GM21717 (cell line): ENCODE data around the gene ATP2B3.

Experiments used
- ATAC-seq: cut with Tn5 transposase; IDR thresholded peaks from one replicate; pipeline ENCODE4 v1.9.1; 2021; ENCODE audit warnings: mild to moderate bottlenecking, moderate library complexity; ENCODE audit not compliant: unreplicated experiment

ATP2B3 gene

DNA sequence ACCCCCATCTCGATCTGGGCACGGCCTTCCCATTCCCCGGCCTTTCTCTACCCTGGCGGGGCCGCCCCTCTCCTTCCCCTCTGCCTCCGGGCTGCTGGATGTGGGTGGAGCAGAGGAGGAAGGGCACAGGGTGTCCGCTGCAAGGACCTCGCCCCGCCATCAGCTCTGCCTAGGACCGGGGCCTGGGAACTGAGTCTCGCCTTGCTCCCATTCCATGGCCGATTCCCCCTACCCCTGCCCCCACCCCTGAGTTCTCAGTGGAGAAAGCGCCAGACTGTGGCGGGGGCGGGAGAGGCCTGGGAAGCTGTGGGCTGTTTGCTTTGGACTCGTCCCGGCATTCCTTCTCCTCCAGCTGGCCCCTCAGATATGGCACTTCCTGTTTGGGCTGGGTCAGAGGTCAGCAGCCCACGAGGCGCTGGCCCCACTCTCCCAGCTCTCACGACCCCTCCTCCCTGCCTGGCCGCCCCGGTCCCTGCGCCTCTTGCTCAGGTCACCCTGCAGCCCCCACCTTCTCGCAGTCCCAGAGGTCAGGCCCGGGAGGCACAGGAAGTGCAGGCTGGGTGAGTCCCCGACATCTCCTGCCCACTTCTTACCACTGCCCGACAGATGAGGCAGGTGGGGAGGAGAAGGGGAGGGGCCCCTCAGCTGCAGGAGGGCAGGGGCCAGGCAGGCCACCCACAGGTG lies 29.1 kb upstream of the ATP2B3 start:
- ATAC-seq = no peak

DNA sequence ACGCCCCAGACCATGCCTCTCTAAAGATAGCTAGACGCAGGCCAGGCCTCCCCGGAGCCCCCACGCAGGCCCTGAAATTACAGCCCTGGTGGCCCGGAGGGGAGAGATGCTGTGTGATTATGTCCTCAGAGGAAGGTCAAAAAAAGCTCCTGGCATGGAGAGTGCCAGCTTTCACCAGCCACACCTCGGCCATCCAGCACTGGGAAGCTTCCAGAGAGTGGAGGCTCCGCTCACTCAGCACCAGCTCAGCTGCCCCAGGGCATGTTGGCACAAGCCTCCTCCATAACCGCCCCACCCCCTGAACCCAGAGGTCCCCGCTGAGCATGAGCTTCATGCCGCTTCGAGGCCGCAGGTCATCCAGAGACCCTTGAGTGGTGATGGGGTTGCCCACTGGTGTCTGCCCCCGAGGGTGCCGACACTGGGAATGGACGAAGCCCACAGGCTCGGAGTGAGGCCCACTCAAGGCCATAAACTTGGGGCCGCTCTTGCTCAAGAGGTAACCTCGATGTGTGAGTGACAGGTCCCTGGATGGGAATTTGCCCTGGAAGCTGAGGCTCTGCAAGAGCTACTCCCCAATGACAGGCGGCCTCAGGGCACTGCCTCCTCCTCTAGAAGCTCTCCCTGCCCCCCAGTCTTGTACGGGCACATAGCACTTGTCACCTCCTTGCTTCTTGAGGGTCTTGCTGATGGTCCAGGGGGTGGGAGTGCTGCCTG lies 27.1 kb upstream of the ATP2B3 start:
- ATAC-seq = no peak

DNA sequence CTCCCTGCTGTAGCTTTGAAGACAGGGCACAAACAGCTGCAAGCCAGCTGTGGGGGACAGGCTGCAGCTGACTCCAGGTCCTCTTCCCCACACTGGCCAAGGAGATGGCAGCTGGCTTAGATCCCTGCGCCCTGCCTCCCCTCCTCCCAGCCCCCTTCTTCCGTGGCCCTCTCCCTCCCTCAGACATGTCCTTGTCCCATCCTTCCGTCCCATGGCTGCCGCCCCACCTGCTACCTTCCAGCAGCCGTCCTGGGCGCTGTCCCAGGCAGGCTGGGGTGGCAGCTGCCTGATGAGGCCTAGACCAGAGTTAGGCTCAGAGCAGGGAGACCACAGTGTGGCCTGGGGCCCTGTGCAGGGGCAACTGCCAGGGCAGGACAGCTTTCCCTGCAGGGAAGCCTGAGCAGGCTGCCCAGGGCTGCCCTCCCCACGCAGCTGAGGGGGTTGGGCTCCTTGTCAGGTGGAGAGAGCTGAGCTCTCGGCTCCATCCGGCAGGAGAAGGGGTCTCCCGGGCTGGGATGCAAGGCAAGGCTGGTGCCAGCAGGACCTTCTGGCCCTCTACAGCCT lies 26.0 kb upstream of the ATP2B3 start:
- no peak for ATAC-seq

DNA sequence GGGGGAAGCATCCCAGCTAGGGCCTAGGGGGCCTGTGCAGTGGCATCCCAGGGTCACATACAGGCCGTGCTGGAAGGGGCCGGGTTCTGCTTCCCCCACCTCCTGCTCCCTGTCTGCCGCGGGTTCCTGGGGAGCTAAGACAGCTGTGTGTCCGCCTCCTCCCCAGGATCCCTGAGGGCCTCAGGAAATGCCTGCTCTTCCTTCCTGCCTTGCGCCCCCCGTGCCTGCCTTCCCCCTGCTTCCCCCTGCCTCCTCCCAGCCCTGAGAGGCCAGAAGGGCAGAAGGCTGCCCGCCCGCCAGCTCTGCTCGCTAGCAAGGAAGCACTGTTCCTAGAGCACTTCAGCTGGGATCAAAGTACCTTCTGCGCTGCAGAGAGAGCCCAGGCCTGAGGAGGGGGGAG lies 25.5 kb upstream of the ATP2B3 start:
- ATAC-seq = no peak

DNA sequence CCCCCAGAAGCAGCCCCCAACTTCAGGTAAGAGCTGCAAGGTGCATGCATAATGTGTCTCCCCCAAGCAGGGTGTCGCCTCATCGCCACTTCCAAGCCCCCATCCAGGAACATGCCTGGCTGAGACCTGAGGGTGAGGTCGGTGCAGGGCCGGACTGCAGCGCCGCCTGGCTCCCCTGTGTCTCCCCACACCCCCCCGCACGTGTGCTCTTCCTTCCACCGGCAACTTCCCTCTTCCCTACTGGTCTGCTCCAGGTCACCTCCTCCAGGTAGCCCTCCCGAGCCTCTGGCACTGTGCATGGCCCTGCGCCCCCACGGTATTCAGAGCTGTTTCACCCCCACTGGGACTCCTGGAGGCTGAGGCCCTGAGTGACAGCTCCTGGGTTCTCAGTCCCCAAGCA lies 24.9 kb upstream of the ATP2B3 start:
- ATAC-seq = no peak

DNA sequence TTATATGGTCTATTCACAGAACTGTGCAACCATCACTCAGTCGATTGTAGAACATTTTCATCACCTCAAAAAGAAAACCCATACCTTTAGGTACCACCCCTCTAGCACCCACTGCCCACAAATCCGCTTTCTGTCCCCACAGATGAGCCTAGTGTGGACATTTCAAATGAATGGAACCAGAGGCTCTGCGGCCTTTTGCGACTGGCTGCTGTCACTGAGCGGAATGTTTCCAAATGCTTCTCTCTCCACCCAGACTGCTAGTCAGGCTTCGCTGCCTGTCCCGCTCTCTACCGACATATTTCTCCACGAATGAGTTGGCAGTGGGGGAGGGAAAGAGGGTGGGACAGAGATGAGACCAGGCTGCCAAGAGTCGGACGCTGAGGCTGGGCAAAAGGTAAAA lies 24.4 kb upstream of the ATP2B3 start:
- ATAC-seq = no peak

DNA sequence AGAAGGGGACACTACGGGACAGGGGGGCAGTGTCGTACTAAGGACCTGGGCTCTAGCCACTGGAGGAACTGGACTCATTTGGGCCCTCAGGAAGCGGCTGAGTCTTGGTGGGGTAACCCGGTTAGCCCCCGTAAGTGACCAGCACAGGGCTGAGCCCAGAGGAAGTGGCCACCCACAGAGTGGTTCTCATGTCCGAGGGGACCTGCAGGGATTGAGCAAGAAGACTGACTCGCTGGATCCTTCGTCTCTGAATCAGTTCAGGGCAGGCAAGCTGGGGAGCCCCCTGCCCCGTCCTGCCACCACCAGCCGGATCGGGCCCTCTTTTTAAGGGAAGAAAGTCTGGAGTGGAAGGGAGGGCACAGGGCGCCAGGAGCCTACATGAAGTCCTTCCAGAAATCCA lies 23.4 kb upstream of the ATP2B3 start:
- ATAC-seq = no peak

DNA sequence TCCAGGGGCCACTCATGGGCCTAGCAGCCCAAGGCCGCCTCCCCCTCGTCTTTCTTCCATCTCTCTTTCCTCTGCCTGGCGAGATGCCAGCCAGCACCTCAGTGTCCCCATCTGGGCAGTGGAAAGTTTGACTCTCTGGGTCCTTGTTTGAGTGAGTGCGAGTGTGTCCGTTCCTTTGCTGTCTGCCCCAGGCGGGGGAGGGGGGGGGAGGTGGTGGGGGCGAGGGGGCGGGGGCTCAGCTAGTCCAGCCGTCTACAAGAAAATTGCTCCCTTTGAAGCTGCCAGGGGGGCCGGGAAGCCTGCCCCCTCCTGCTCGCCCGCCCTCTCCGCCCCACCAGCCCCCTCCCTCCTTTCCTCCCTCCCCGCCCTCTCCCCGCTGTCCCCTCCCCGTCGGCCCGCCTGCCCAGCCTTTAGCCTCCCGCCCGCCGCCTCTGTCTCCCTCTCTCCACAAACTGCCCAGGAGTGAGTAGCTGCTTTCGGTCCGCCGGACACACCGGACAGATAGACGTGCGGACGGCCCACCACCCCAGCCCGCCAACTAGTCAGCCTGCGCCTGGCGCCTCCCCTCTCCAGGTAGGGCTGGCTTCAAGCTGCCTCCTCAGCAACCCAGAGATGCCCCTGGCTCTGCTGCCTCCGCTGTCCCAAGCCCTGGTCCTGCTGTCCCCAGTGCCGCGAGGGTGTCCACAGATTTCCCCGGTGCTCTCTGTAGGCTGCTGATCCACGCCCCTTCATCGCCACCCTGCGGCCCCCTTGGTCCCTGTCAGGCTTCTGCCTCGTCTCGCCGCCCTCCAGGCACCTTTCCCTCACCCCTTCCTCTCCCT lies 22.7 kb upstream of the ATP2B3 start, which contains the start of gene BGN:
BGN (plus strand) TSS at position 440 of the 821 bp plus-strand sequence. CDS start 9,652 bp downstream, outside the sequence.
- ATAC-seq = no peak

DNA sequence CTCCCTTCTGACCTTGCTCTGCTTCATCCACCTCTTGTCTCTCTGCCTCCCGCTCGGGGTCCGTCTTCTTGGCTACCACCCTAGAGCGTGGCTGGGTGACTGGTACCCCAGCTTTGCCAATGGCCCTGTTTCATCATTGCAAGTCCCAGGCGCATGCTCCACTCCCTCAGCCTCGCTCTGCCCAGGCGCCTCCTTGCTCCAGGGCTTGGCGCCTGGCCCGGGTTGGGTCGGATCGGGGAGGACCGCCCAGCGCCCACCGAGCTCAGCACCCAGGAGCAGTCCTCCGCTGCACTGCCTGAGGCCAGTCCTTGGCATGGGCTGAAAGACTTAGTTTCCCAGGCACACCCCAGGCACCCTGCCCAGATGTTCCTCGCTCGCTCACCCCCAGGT lies 22.1 kb upstream of the ATP2B3 start:
- ATAC-seq = no peak

DNA sequence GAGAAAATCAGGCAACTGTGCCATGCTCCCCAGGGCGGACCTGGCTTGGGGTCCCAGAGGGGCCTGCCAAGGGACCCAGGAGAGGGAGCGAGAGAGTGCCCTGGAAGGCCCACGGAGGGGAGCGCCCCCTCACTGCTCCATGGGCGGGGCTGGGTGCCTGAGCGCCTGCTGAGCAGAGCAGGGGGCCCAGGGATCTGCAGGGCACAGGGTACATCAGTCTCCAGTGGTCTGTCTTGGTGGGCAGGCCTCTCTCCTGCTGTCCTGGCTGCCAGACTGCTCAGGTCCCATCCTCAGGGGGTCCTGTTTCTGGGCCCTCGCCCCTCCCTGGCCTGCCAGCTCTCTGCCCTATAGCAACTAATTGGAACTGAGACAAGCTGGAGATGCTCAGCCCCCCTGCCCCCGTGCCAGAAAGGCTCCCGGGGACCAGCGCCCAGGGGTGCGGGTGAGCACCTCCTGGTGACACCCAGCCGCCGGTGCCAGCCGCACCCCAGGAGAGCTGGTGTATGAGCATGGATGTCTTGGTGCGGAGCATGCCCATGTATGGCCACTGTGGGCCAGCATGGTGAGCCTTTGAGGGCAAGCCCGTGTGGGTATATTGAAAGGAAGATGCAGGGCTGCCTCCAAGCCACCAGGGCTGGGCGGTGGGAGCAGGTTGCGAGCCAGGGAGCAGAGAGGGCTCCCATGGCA lies 21.4 kb upstream of the ATP2B3 start:
- no peak for ATAC-seq

DNA sequence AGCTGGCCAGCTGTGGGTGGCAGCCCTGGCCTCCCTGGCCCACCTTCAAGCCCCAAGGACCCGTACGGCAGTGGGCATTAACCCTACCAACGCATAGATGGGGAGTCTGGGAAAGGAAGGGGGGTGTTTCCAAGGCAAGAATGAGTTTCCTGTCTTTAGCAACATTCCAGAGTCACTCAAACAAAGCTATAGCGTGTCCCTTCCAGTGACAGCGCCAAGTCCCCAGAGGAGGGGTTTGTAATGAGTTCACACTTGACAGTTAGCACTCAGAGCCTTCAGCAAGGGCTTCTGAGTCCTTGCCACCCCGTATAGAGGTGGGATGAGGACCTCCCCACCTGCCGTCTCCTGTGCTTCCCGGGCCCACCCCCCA lies 20.9 kb upstream of the ATP2B3 start:
- ATAC-seq = no peak

DNA sequence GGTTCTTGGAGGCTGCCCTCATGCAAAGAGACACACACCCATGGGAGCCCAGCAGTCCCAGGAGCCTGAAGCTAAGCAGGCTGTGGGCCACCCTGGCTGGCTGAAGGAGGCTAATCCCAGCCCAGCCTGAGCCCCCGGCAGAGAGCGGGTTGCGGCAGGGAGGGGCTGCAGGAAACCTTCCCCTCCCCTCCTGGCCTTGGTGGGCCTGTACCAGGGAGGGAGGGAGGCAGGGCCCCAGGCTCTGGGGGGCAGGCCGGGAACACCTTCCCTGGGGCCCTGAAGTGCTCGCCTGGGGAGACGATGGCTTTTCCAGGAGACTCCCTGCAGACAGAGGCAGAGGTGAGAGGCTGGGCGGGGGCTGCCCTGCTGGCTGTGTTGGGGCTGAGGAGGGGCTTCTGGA lies 19.0 kb upstream of the ATP2B3 start:
- no peak for ATAC-seq

DNA sequence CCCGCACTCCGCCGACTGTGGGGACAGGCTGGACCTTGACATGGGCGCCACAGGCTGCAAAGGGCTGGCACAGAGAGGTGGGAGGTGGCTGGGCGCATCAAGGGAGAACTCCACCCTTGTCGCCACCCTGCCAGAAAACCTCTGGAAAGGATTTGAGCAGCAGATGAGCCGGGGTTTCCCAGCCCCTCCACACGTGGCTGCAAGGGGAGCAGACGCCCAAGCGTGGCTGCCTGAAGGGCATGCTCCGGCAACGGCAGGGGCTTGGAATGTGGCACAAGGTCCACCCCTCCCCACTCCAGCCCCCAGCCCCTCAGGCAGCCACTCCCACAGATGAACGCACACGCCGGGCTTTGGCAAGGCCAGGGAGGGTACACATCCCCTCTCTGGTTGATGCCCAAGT lies 18.1 kb upstream of the ATP2B3 start:
- ATAC-seq = no peak

DNA sequence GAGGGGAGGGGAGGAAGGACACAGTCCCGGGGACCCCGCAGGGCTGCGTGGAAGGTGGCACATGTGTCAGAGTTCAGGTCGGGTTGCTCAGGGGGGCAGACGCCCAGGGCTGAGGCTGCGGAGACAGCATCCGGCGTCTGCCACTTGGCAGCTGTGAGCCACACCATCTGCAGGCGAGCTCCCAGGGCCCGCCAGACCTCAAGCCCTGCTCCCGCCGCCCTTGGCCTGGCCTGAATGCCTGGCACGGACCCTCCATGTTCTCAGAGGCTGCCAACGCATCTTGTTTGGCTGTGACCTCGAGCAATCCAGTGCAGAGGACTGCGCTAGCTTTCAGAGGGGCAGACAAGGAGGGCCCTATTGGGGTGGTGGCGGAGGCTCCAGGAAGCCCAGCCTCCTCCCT lies 17.6 kb upstream of the ATP2B3 start:
- no peak for ATAC-seq

DNA sequence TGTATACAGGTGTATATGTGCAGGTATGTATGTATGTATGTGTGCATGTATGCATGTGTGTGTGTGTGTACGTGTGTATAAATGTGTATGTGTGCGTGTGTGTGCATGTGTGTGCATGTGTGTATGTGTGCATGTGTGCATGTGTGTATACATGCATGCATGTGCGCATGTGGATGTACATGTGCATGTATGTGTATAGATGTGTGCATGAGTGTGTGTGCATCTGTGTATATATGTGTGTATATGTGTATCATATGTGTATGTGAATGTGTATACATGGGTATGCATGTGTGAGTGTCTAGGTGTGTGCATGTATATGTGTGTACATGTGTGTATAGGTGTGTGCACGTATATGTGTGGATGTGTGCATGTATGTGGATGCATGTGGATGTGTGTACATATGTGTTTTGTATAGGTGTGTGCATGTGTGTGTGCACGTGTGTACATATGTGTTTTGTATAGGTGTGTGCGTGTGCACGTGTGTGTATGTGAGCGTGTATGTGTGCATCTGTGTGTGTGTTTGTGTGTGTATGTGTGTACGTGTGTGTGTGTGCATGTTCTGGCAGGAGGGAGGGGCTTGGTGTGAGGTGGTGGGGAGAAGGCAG lies 16.7 kb upstream of the ATP2B3 start:
- ATAC-seq = no peak

DNA sequence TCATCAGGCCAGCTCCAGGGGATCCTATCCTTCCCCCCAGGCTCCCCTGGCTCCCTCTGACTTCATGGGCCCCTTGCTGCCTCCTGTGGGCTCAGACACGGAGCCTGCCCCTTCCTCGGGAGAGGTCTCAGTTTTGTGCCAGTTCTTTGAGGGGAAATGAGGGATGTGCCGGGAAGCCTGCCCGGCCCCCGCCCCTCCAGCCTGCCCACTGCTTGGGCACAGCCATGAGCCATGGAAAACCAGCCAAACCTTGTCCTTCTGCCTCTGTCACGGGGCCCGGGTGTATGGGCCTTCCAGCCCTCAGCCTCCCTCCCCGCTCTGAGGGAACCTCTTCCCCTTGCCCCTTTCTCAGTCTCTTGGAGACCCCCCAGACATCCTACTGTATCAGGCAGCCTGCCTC lies 15.9 kb upstream of the ATP2B3 start:
- no peak for ATAC-seq

DNA sequence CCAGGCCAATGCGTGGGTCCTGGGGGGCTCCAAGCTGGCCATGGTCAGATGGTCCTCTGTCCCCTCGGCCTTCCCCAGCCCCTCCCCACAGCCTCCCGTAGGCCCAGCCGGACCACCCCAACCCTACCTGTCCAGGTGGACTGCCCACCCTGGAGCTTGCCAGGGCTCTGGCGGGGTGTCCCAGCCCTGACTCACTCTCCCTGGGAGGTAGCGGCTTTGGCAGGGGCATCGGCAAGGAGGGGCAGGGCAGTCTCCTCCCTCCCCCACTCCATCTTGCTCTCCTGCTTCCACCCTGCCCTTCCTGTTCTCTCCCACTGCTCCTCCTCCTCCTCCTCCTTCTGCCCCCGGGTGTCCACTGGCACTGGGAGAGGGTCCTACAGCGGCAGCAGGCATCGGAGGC lies 15.3 kb upstream of the ATP2B3 start:
- no peak for ATAC-seq

DNA sequence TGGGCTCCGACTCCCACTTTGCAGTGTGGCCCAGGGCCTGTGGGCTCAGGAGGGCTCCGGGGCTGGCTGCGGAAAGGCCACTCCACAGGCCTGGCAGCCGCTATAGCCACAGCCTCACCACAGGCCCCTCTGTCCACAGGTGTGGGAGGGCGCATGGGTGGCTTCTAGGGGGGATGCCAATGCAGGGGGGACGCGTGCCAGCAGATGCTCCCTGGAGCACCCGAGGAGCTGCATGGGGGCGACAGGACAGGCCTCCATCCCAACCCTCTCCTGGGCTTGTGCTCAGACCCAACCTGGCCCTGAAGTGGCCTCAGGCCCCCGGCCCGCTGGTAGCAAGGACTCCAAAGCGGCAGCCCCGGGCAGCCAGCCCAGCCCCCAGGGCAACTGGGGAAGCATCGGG lies 14.6 kb upstream of the ATP2B3 start:
- ATAC-seq = no peak

DNA sequence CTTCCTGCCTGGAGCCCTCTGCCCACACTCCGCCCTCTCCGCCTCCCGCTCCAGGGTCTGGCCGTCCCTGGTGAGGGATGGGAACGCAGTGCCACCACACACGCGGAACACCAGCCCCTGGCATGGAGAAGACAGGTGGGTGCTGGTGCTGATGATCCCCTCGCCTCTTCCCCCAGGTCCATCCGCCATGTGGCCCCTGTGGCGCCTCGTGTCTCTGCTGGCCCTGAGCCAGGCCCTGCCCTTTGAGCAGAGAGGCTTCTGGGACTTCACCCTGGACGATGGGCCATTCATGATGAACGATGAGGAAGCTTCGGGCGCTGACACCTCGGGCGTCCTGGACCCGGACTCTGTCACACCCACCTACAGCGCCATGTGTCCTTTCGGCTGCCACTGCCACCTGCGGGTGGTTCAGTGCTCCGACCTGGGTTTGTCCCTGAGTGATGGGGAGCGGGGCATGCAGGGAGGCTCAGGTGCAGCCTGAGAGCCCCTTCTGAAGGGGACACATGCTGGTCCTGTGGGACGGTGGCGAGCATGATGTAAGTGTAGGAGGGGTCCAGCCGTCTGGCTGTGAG lies 12.9 kb upstream of the ATP2B3 start:
- ATAC-seq = no peak

DNA sequence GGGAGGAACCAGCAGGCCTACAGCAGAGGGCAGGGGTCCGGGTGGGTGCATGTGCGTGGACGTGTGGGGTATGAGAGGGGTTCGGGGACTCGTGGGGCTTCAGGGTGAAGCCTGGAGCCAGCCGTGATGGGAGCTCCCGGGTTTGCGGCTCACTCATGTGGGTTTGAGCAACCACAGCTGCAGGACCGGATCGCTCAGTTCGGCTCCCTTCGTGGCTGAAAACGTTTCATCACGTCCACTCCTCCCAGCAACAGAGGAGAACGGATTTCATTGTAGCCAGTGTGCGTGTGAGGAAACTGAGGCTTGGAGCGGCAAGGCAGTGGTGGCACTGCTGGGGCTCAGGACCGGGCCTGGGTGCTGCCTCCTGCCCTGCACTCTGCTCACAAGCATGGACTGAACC lies 12.1 kb upstream of the ATP2B3 start:
- no peak for ATAC-seq
